Occipital lobe (tissue), 2 donors: Measurements from ENCODE around the gene NPIPA1. TPM values are rescaled to one million over a fixed set of nuclear protein-coding genes. Genes with fewer than 3 reads are reported as not detected.
"Not testable (repeated sequence)": the region's sequence is repeated elsewhere in the genome, so short reads cannot be mapped to it uniquely, and the experiment has no call there.

ENCODE experiments used
- DNase-seq: peaks from one replicate; lab custom pipeline; 2025; lab: John Stamatoyannopoulos, UW
- total RNA-seq: library from RNA; depleted of rRNA; stranded (reverse); fragments of >200 nt; gene quantifications from one replicate; pipeline ENCODE4 v1.2.3, GENCODE V29; 2014

NPIPA1 gene
- 39.3 TPM for total RNA-seq

GRCh38 chr16:14937143-14937542 is at the start of gene NPIPA1:
Gene NPIPA1, plus strand, starts transcription at chr16:14937443. Its CDS starts 0 bp downstream, at chr16:14937443.
- DNase-seq = not testable (repeated sequence)

- DNase-seq = not testable (repeated sequence)
Measured at GRCh38 chr16:14892111-14892510, 45.1 kb upstream of the NPIPA1 start.

- not testable (repeated sequence) for DNase-seq
Measured at GRCh38 chr16:14895382-14895781, 41.9 kb upstream of the NPIPA1 start.

GRCh38 chr16:14896023-14896422 is 41.2 kb upstream of the NPIPA1 start:
- not testable (repeated sequence) for DNase-seq

- not testable (repeated sequence) for DNase-seq
Measured at GRCh38 chr16:14897006-14897664, 40.1 kb upstream of the NPIPA1 start.

- DNase-seq = not testable (repeated sequence)
Measured at GRCh38 chr16:14898162-14898561, 39.1 kb upstream of the NPIPA1 start.

- not testable (repeated sequence) for DNase-seq
Measured at GRCh38 chr16:14903191-14903957, 33.9 kb upstream of the NPIPA1 start.

GRCh38 chr16:14909744-14910143 is 27.5 kb upstream of the NPIPA1 start:
- not testable (repeated sequence) for DNase-seq

- DNase-seq = not testable (repeated sequence)
Measured at GRCh38 chr16:14910833-14911629, 26.2 kb upstream of the NPIPA1 start.

GRCh38 chr16:14911954-14912353 is 25.3 kb upstream of the NPIPA1 start:
- DNase-seq = not testable (repeated sequence)

- not testable (repeated sequence) for DNase-seq
Measured at GRCh38 chr16:14912588-14912987, 24.7 kb upstream of the NPIPA1 start.

GRCh38 chr16:14918504-14918903 is 18.7 kb upstream of the NPIPA1 start:
- DNase-seq = not testable (repeated sequence)

GRCh38 chr16:14919837-14920600 is 17.2 kb upstream of the NPIPA1 start:
- not testable (repeated sequence) for DNase-seq

- not testable (repeated sequence) for DNase-seq
Measured at GRCh38 chr16:14922285-14922684, 15.0 kb upstream of the NPIPA1 start.

GRCh38 chr16:14922968-14923367 is 14.3 kb upstream of the NPIPA1 start:
- not testable (repeated sequence) for DNase-seq

GRCh38 chr16:14923394-14924088 is 13.7 kb upstream of the NPIPA1 start:
- not testable (repeated sequence) for DNase-seq

- DNase-seq = not testable (repeated sequence)
Measured at GRCh38 chr16:14924359-14924758, 12.9 kb upstream of the NPIPA1 start.

- not testable (repeated sequence) for DNase-seq
Measured at GRCh38 chr16:14924982-14925381, 12.3 kb upstream of the NPIPA1 start.

- DNase-seq = not testable (repeated sequence)
Measured at GRCh38 chr16:14928064-14928714, 9.1 kb upstream of the NPIPA1 start.

GRCh38 chr16:14929176-14929575 is 8.1 kb upstream of the NPIPA1 start:
- not testable (repeated sequence) for DNase-seq
